ENCODE measurements around the gene ZCCHC13. TPM values are rescaled to one million over a fixed set of nuclear protein-coding genes. Genes with fewer than 3 reads are reported as not detected.

ZCCHC13 gene
- total and polyA plus RNA-seq, 4 donors = not detected

- no peak for ATAC-seq (ENCODE audit: insufficient read depth, low FRiP score)
- TF ChIP-seq CTCF (IDR thresholded peaks at IDR 0.05; ENCODE audit: control extremely low read depth, extremely low read depth) = no peak
- peak overlapping the region; percentile 87 to 88 for H3K27ac ChIP-seq (ENCODE audit: low read depth in 1 of 2, low read length in 1 of 2)
- peak overlapping the region; percentile 56 for H3K4me3 ChIP-seq
- H3K9ac ChIP-seq (ENCODE audit: insufficient read depth in 1 of 2, low read length in 2 of 2) = peak overlapping the region; percentile 25 to 63
- peaks cover 0 to 2% (median 0%) of the 10 kb centered on the region in 4 donors for H3K36me3 ChIP-seq (ENCODE audit: control insufficient read depth in 4 of 4, insufficient read depth in 4 of 4, low read length in 4 of 4)
- H3K27me3 ChIP-seq (ENCODE audit: control insufficient read depth in 3 of 3, insufficient read depth in 3 of 3, low read length in 2 of 3) = peaks cover 2 to 5% (median 4%) of the 10 kb centered on the region in 3 donors
- peaks cover 0 to 3% (median 0%) of the 10 kb centered on the region in 5 donors for H3K4me1 ChIP-seq (ENCODE audit: control insufficient read depth in 5 of 5, insufficient read depth in 5 of 5, low read length in 5 of 5)
- WGBS, 2 donors = 0 to 22% methylated on average over 9 of the region's 9 CpGs
- H3K9me3 ChIP-seq (ENCODE audit: control insufficient read depth in 4 of 4, insufficient read depth in 3 of 4, low read length in 3 of 4) = peaks cover 0 to 7% (median 0%) of the 10 kb centered on the region in 4 donors
- DNase-seq = no peak
Observed at GRCh38 chrX:74292808-74293123, 11.2 kb upstream of the ZCCHC13 start.

- Histone ChIP-seq H3K4me1 (ENCODE audit: control insufficient read depth in 5 of 5, insufficient read depth in 5 of 5, low read length in 5 of 5) (no peaks in the 10 kb centered on the region), H3K27ac (ENCODE audit: low read depth in 1 of 2, low read length in 1 of 2) (peak overlapping the region; percentile 87 to 88), H3K9me3 (ENCODE audit: control insufficient read depth in 4 of 4, insufficient read depth in 3 of 4, low read length in 3 of 4) (peaks cover 0 to 7% (median 0%) of the 10 kb centered on the region in 4 donors), H3K4me3 (peak overlapping the region; percentile 56), H3K9ac (ENCODE audit: insufficient read depth in 1 of 2, low read length in 2 of 2) (peak overlapping the region in 1 of 2 donors; percentile 63), H3K27me3 (ENCODE audit: control insufficient read depth in 3 of 3, insufficient read depth in 3 of 3, low read length in 2 of 3) (peaks cover 4 to 5% (median 4%) of the 10 kb centered on the region in 3 donors), H3K36me3 (ENCODE audit: control insufficient read depth in 4 of 4, insufficient read depth in 4 of 4, low read length in 4 of 4) (peaks cover 0 to 2% (median 0%) of the 10 kb centered on the region in 4 donors)
- TF ChIP-seq CTCF (IDR thresholded peaks at IDR 0.05; ENCODE audit: control extremely low read depth, extremely low read depth) = no peak
- 1 to 26% methylated on average over 17 to 25 of the region's 25 CpGs for WGBS, 2 donors
- ATAC-seq (ENCODE audit: insufficient read depth, low FRiP score) (peak; percentile 64), DNase-seq (peak; percentile 80 to 88 (median 83))
Observed at GRCh38 chrX:74293343-74293946, 10.5 kb upstream of the ZCCHC13 start.

GRCh38 chrX:74295101-74295500, 8.9 kb upstream of the ZCCHC13 start:
- ATAC-seq (ENCODE audit: insufficient read depth, low FRiP score) = no peak
- no peak overlapping the region for H3K9ac ChIP-seq (ENCODE audit: insufficient read depth in 1 of 2, low read length in 2 of 2)
- H3K4me1 ChIP-seq (ENCODE audit: control insufficient read depth in 5 of 5, insufficient read depth in 5 of 5, low read length in 5 of 5) = no peaks in the 10 kb centered on the region
- no peak for DNase-seq
- H3K27me3 ChIP-seq (ENCODE audit: control insufficient read depth in 3 of 3, insufficient read depth in 3 of 3, low read length in 2 of 3) = peaks cover 4 to 5% (median 4%) of the 10 kb centered on the region in 3 donors
- no peak for TF ChIP-seq CTCF (IDR thresholded peaks at IDR 0.05; ENCODE audit: control extremely low read depth, extremely low read depth)
- WGBS, 2 donors = 95 to 98% methylated on average over 3 of the region's 3 CpGs
- no peaks in the 10 kb centered on the region for H3K36me3 ChIP-seq (ENCODE audit: control insufficient read depth in 4 of 4, insufficient read depth in 4 of 4, low read length in 4 of 4)
- peaks cover 0 to 7% (median 0%) of the 10 kb centered on the region in 4 donors for H3K9me3 ChIP-seq (ENCODE audit: control insufficient read depth in 4 of 4, insufficient read depth in 3 of 4, low read length in 3 of 4)
- no peak overlapping the region for H3K27ac ChIP-seq (ENCODE audit: low read depth in 1 of 2, low read length in 1 of 2)
- H3K4me3 ChIP-seq = no peak overlapping the region

All from lung (tissue), 12 donors.